ENCODE results near the gene TSSC4.

DNA sequence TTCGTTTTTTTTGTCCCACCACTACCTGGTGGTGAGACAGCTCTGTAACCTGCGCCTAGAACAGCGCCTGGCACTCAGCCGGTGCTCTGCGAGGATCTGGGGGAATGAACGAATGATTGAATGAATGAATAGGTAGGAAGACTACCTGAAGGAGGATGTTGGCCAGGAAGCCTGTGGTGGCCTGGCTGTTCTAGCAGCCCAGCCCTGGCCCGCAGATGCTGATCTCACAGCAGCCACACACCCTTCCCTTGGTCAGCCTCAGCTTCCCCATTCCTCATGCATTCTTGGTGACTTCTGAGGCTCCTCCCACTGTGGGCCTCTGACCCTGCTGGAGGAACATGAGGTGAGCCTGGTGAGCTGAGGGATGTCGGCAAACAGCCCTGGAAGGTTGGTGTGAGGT, 40.1 kb downstream of the TSSC4 start:
- TF ChIP-seq, protein P1, sequence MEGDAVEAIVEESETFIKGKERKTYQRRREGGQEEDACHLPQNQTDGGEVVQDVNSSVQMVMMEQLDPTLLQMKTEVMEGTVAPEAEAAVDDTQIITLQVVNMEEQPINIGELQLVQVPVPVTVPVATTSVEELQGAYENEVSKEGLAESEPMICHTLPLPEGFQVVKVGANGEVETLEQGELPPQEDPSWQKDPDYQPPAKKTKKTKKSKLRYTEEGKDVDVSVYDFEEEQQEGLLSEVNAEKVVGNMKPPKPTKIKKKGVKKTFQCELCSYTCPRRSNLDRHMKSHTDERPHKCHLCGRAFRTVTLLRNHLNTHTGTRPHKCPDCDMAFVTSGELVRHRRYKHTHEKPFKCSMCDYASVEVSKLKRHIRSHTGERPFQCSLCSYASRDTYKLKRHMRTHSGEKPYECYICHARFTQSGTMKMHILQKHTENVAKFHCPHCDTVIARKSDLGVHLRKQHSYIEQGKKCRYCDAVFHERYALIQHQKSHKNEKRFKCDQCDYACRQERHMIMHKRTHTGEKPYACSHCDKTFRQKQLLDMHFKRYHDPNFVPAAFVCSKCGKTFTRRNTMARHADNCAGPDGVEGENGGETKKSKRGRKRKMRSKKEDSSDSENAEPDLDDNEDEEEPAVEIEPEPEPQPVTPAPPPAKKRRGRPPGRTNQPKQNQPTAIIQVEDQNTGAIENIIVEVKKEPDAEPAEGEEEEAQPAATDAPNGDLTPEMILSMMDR (conservative IDR thresholded peaks at IDR 0.05): no peak
- no peak for TF ChIP-seq EZH2 (IDR thresholded peaks at IDR 0.05; ENCODE audit: low read depth)

Data from PC-9 (cell line).